ENCODE data around the gene GRM8. TPM values are rescaled to one million over a fixed set of nuclear protein-coding genes. Genes with fewer than 3 reads are reported as not detected.

The GRM8 gene
- total RNA-seq, 1 donor from 2014 or later = not detected

DNA sequence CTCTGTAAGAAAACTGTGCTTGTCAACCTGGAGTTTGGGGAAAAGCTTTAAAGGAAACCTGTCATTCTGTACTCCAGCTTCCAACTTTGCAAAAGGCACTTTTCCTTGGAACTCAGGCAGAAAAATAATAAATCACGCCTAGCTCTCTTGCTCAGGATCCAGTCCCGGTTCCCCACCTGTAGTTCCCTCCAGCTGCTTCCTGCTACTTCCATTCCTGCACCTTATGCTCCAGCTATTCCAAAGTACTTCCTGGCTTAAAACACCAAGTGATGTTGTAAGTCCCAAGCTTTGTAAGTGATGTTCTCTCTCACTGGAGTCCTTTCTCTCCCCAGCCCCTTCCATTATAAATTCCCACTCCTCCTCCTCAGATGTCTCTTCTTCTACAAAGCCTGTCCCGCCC, 98.6 kb downstream of the GRM8 start:
- TF ChIP-seq, protein P1, sequence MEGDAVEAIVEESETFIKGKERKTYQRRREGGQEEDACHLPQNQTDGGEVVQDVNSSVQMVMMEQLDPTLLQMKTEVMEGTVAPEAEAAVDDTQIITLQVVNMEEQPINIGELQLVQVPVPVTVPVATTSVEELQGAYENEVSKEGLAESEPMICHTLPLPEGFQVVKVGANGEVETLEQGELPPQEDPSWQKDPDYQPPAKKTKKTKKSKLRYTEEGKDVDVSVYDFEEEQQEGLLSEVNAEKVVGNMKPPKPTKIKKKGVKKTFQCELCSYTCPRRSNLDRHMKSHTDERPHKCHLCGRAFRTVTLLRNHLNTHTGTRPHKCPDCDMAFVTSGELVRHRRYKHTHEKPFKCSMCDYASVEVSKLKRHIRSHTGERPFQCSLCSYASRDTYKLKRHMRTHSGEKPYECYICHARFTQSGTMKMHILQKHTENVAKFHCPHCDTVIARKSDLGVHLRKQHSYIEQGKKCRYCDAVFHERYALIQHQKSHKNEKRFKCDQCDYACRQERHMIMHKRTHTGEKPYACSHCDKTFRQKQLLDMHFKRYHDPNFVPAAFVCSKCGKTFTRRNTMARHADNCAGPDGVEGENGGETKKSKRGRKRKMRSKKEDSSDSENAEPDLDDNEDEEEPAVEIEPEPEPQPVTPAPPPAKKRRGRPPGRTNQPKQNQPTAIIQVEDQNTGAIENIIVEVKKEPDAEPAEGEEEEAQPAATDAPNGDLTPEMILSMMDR (conservative IDR thresholded peaks at IDR 0.05; ENCODE audit: low read depth, low read length) = no peak
- DNase-seq (ENCODE audit: low read depth) = no peak
- H3K4me3 ChIP-seq (ENCODE audit: low read depth, low read length) = no peak overlapping the region

- TF ChIP-seq, protein P1 (conservative IDR thresholded peaks at IDR 0.05; ENCODE audit: low read depth, low read length) = no peak
- no peak for DNase-seq (ENCODE audit: low read depth)
- no peak overlapping the region for H3K4me3 ChIP-seq (ENCODE audit: low read depth, low read length)
Measured at GRCh38 chr7:127153315-127153714, 99.4 kb downstream of the GRM8 start.

- no peak for DNase-seq (ENCODE audit: low read depth)
- TF ChIP-seq, protein P1 (conservative IDR thresholded peaks at IDR 0.05; ENCODE audit: low read depth, low read length) = no peak
- H3K4me3 ChIP-seq (ENCODE audit: low read depth, low read length) = no peak overlapping the region
Measured at GRCh38 chr7:127152423-127152822, 100.3 kb downstream of the GRM8 start.

GRCh38 chr7:127151379-127151778, 101.4 kb downstream of the GRM8 start:
- H3K4me3 ChIP-seq (ENCODE audit: low read depth, low read length) = no peak overlapping the region
- TF ChIP-seq, protein P1 (conservative IDR thresholded peaks at IDR 0.05; ENCODE audit: low read depth, low read length) = no peak
- no peak for DNase-seq (ENCODE audit: low read depth)

DNA sequence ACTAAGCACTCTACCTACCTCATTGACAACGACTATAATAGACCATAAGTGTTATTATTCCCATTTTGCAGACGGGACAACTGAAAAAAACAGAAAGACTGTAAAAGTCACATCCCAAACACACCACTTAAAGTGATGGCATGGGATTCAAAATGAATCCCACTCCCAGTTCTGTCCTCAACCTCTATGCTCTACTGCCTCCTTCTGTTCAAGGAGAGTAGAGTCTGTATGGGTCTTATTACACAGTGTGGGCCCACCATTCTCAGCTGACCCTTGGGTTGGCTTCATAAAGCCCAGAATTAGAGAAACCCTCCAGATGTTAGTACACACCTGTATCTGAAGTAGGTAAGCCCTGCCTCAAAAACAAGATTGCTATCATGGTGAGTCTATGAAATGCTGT, 102.2 kb downstream of the GRM8 start:
- no peak overlapping the region for H3K4me3 ChIP-seq (ENCODE audit: low read depth, low read length)
- TF ChIP-seq, protein P1 (conservative IDR thresholded peaks at IDR 0.05; ENCODE audit: low read depth, low read length) = peak; percentile 15
- DNase-seq (ENCODE audit: low read depth) = no peak

- TF ChIP-seq, protein P1 (conservative IDR thresholded peaks at IDR 0.05; ENCODE audit: low read depth, low read length) = no peak
- no peak overlapping the region for H3K4me3 ChIP-seq (ENCODE audit: low read depth, low read length)
- no peak for DNase-seq (ENCODE audit: low read depth)
Measured at GRCh38 chr7:127146746-127147536, 105.8 kb downstream of the GRM8 start.

DNA sequence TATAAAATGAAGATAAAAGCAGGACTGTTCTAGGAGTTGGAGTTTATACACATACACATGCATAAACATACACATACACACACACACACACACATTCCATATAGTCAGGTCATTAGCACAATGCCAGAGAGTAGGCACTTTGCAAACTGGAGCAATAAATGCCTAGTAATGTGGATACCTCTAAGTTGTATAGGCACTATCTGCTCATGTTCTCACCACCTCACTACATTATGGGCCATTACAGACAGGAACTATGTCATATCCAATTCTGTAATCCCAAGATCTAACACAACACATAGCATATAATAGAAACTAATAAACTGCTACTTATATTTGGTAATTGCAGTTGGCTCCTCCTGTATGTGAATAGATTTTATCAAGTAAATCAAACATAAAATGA, 115.6 kb downstream of the GRM8 start:
- H3K4me3 ChIP-seq (ENCODE audit: low read depth, low read length) = no peak overlapping the region
- no peak for DNase-seq (ENCODE audit: low read depth)
- TF ChIP-seq, protein P1 (conservative IDR thresholded peaks at IDR 0.05; ENCODE audit: low read depth, low read length) = no peak
